Naive thymus-derived CD8-positive, alpha-beta T cell (primary cell): ENCODE results near the gene LEFTY2. TPM values are rescaled to one million over a fixed set of nuclear protein-coding genes. Genes with fewer than 3 reads are reported as not detected.
"Not testable (repeated sequence)": the region's sequence is repeated elsewhere in the genome, so short reads cannot be mapped to it uniquely, and the experiment has no call there.

ENCODE experiments used
- ATAC-seq, 2 donors: fragments of 150-1000 bp; cut with Tn5 transposase in 1 of 2; sonication (Bioruptor Pico), chemical (Tn5 transposase) in 1 of 2; 1 replicate in 1 of 2; 2 replicates in 1 of 2; pipeline ENCODE4 v1.10.0; 2021; ENCODE audit warnings: mild to moderate bottlenecking in 2 of 2, moderate library complexity in 2 of 2
- POLR2A ChIA-PET: fragments of 350-600 bp; sonication (Branson Sonifier 250); formaldehyde crosslinking; loops from one replicate; lab custom pipeline; 2021; ENCODE audit warnings: antibody characterized with exemption; lab: Charles Lee
- DNase-seq, 10 donors: peaks; one replicate each; pipeline versions ENCODE4 v3.0.0 to v3.0.0-alpha.2; 2020 to 2022
- H3K27ac Mint-ChIP-seq, 10 donors: one replicate each; pipeline ENCODE4 v1.8.0; 2020 to 2022; ENCODE audit warnings: mild to moderate bottlenecking in 10 of 10, mixed read lengths in 10 of 10, moderate library complexity in 4 of 10, inconsistent platforms in 1 of 10
- H3K27me3 Mint-ChIP-seq, 5 donors: one replicate each; pipeline ENCODE4 v1.8.0; 2021 to 2022; ENCODE audit warnings: mixed read lengths in 5 of 5
- H3K36me3 Mint-ChIP-seq, 3 donors: one replicate each; pipeline ENCODE4 v1.8.0; 2020 to 2022; ENCODE audit warnings: mixed read lengths in 3 of 3, mild to moderate bottlenecking in 2 of 3, inconsistent platforms in 1 of 3
- H3K4me1 Mint-ChIP-seq, 4 donors: one replicate each; pipeline ENCODE4 v1.8.0; 2021 to 2022; ENCODE audit warnings: mixed read lengths in 4 of 4
- H3K4me3 Mint-ChIP-seq, 10 donors: one replicate each; pipeline ENCODE4 v1.8.0; 2020 to 2022; ENCODE audit warnings: mild to moderate bottlenecking in 10 of 10, mixed read lengths in 10 of 10, moderate library complexity in 6 of 10, inconsistent platforms in 1 of 10
- H3K9me3 Mint-ChIP-seq, 9 donors: one replicate each; pipeline ENCODE4 v1.8.0; 2020 to 2022; ENCODE audit warnings: mixed read lengths in 9 of 9, mild to moderate bottlenecking in 3 of 9, inconsistent platforms in 1 of 9, moderate library complexity in 1 of 9
- polyA plus RNA-seq, 3 donors: library from polyadenylated mRNA; unstranded; fragments of 300-500 nt; fragmentation: Illumina TruSeq; gene quantifications; one replicate each; pipeline ENCODE4 v1.2.3, GENCODE V29; 2021
- total RNA-seq, 8 experiments: library from RNA in 2 of 8; stranded (reverse) in 2 of 8; gene quantifications; one replicate each; pipeline ENCODE4 v1.2.3 and lab custom pipeline; 2021 to 2026

LEFTY2 gene
- total and polyA plus RNA-seq, 5 experiments from 2014 or later = 0.19 to 0.75 (median 0.64) TPM; not detected in 2

DNA sequence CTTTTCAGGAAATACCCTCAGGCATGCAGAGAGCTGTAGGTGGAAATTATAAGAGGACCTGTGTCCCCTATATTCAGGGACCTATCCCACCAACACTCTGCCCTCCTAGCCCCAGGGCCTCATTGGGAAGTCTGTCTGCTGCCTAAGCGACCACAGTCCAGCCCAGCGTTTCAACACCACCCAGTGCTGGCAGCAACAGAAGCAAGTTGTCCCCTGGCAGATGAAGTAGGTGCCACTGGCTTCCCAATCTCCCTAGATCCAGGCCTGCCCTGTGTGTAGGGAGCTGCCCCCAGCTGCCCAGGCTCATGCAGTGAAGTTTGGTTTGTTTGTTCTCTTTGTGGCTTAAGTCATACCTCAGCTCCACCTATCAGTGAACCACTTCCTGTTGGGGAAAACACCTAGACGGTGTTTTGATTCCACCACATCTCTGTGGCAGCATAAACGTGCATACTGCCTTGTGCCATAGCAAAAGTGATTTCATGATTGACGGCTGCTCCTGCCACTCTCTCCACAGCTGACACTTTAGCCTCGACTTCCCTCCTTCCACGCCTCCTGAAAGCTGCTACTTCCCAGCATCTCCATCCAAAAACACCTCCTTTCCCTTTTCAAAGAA, 44.0 kb downstream of the LEFTY2 start:
- no peaks in the 10 kb centered on the region for H3K27me3 Mint-ChIP-seq
- ATAC-seq = peak; percentile 88 to 92
- peak; percentile 21 to 92 (median 80) for DNase-seq
- peaks cover 27 to 64% (median 60%) of the 10 kb centered on the region in 4 donors for H3K4me1 Mint-ChIP-seq
- POLR2A ChIA-PET = interaction anchor here (0.7 to 15.1 kb wide), 19 partner anchors 8 to 470 kb away, joined by 3 to 526 read pairs (median 11); partner anchors contain the start of genes H3-3A, LEFTY1, LEFTY2 and PYCR2
- H3K36me3 Mint-ChIP-seq = no peaks in the 10 kb centered on the region
- H3K4me3 Mint-ChIP-seq = peak overlapping the region; percentile 59 to 89 (median 82)
- no peaks in the 10 kb centered on the region for H3K9me3 Mint-ChIP-seq
- H3K27ac Mint-ChIP-seq = peak overlapping the region; percentile 94 to 100 (median 97)

DNA sequence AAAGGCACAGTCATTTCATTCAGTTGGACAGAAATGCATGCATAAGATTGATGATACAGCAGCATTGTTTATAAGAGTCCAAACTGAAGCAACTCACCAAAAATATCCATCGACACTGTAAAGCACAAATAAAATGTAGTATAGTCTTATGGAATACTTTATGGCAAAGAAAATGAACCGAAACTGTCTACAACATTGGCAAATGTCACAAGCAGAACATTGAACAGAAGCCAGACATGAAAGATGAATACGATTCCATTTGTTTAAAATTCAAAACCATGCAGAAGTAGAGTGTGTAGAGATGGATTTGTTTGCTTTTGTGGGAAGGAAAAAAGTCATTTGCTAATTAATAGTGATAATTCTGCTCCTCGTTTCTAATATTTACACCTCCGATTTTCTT, 44.5 kb downstream of the LEFTY2 start:
- peak overlapping the region; percentile 59 to 89 (median 82) for H3K4me3 Mint-ChIP-seq
- H3K27me3 Mint-ChIP-seq = no peaks in the 10 kb centered on the region
- H3K4me1 Mint-ChIP-seq = peaks cover 28 to 65% (median 61%) of the 10 kb centered on the region in 4 donors
- no peaks in the 10 kb centered on the region for H3K36me3 Mint-ChIP-seq
- ATAC-seq (no peak), DNase-seq (peak in 1 of 10 donors; percentile 24)
- H3K27ac Mint-ChIP-seq = peak overlapping the region; percentile 94 to 100 (median 97)
- POLR2A ChIA-PET = interaction anchor here (1.3 to 15.1 kb wide), 17 partner anchors 7 to 470 kb away, joined by 3 to 526 read pairs (median 14); partner anchors contain the start of genes H3-3A, LEFTY1, PYCR2 and SDE2
- H3K9me3 Mint-ChIP-seq = no peaks in the 10 kb centered on the region

DNA sequence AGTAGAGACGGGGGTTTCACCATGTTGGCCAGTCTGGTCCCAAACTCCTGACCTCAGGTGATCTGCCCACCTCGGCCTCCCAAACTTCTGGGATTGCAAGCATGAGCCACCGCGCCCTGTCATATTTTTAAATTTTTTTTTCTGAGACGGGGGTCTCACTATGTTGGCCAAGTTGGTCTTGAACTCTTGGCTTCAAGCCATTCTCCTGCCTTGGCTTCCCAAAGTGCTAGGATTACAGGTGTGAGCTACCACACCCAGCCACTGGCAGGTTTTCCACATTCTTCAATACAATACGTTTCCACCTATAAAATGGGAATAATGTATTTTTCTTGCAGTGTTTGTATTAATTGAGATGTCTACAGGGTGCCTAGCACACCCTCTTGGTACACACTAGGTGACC, 48.7 kb downstream of the LEFTY2 start:
- Mint-ChIP-seq H3K36me3 (no peaks in the 10 kb centered on the region), H3K27ac (no peak overlapping the region), H3K27me3 (no peaks in the 10 kb centered on the region), H3K4me1 (peaks cover 11 to 55% (median 39%) of the 10 kb centered on the region in 4 donors), H3K4me3 (no peak overlapping the region), H3K9me3 (no peaks in the 10 kb centered on the region)
- DNase-seq = no peak
- no peak for ATAC-seq
- POLR2A ChIA-PET = interaction anchor here (1.3 to 15.1 kb wide), 2 partner anchors 14 to 32 kb away, joined by 3 to 526 read pairs; partner anchors contain the start of genes PYCR2 and TMEM63A

DNA sequence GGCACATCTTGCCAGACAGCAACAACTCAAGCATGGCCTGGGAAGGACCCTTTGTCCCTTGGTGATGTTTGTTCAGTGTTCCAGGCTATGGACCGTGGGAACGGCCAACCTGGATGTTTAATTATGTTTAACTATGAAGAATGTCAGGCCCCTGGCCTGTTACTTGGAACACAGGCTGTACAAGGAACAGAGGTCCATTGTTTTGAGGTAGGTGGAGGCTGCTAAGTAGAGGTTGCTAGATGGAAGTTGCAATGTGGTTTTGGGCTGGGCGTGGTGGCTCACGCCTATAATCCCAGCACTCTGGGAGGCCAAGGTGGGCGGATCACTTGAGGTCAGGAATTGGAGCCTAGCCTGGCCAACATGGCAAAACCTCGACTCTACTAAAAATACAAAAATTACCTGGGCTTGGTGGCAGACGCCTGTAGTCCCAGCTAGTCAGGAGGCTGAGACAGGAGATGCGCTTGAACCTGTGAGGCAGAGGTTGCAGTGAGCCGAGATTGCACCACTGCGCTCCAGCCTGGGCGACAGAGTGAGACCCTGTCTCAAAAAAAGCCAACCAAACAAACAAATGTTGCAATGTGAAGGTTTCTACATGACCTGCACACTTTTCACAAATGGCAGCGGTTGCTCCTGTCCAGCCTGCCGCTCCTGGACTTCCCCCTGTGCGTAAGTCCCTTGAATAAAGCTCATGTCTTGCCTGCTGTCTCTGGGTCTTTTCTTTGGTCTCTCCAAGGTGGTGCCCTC, 49.6 kb downstream of the LEFTY2 start:
- Mint-ChIP-seq H3K27ac (peak overlapping the region in 4 of 10 donors; percentile 19 to 59 (median 23)), H3K36me3 (no peaks in the 10 kb centered on the region), H3K27me3 (no peaks in the 10 kb centered on the region), H3K9me3 (no peaks in the 10 kb centered on the region), H3K4me1 (peaks cover 5 to 52% (median 30%) of the 10 kb centered on the region in 4 donors), H3K4me3 (peak overlapping the region in 1 of 10 donors; percentile 19)
- ATAC-seq (no peak), DNase-seq (no peak)
- POLR2A ChIA-PET = interaction anchor here (0.6 to 15.1 kb wide), 4 partner anchors 13 to 284 kb away, joined by 3 to 526 read pairs (median 4); partner anchors contain the start of genes PYCR2 and TMEM63A

DNA sequence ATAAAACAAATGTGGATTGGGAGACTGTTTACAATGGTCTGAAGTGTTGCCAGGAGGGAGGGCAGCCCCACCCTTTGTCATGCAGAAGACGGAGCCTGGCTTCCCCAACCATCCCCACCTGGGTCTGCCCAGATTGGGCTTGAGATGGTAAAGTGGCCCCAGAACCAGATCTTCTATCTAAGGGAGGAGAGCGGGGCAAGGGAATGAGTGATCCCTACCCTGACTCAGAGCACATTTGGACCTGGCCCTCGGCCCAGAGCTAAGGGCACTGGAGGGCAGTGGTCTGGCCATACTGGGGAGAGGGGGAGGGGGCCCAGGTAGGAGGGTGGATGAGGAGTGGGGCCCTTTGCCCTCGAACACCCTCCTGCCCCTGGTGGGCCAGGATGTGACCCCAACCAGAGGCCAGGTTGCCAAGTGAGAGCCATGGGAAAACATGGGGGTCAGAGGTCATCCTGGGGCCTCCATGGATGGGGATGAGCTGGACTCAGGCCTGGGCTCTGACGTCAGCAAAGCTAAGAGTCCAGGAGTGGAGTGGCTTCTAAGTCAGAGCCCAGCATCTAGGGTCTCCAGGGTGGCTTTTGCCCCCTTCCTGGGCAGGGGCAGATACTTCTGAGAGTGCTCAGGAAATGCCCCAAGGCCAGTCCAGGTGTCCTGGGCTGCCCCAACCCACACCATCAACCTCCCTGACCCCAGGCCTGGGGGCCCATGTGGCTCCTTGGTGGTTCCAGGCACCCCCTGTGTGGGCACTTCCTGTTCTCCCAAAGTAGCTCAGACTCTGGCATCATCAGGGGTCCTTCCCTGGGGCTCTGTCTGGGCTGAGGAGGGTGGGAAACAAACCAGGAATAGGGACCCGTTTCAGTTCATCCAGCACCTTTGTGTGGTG, 50.4 kb downstream of the LEFTY2 start:
- Mint-ChIP-seq H3K9me3 (no peaks in the 10 kb centered on the region), H3K4me3 (no peak overlapping the region), H3K27me3 (no peaks in the 10 kb centered on the region), H3K36me3 (no peaks in the 10 kb centered on the region), H3K27ac (peak overlapping the region in 6 of 10 donors; percentile 24 to 83 (median 58)), H3K4me1 (peaks cover 5 to 45% (median 24%) of the 10 kb centered on the region in 4 donors)
- DNase-seq (no peak), ATAC-seq (no peak)
- POLR2A ChIA-PET = interaction anchor here (0.6 to 15.1 kb wide), 8 partner anchors 8 to 283 kb away, joined by 3 to 526 read pairs (median 4); partner anchors contain the start of genes H3-3A, PYCR2 and TMEM63A

DNA sequence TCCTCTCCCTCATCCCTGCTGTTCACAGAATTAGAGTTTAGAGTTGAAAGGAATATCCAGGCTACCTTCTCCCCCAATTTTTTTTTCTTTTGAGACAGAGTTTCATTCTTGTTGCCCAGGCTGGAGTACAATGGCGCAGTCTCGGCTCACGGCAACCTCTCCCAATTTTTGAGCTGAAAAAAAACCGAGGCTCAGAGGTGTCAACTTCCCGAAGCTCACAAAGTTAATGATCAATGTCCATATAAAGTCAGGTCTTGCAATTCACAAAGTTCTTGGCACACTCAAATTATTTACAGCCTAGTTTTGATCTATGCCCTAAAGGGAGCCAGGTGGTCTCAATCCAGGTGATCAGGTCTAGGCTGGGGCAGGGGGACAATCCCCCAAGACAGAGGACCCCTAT, 51.3 kb downstream of the LEFTY2 start:
- ATAC-seq (no peak), DNase-seq (no peak)
- Mint-ChIP-seq H3K4me1 (peaks cover 5 to 43% (median 22%) of the 10 kb centered on the region in 4 donors), H3K27ac (peak overlapping the region in 7 of 10 donors; percentile 1 to 75 (median 36)), H3K4me3 (no peak overlapping the region), H3K27me3 (no peaks in the 10 kb centered on the region), H3K9me3 (no peaks in the 10 kb centered on the region), H3K36me3 (no peaks in the 10 kb centered on the region)
- POLR2A ChIA-PET = interaction anchor here (0.9 to 15.1 kb wide), 6 partner anchors 9 to 172 kb away, joined by 3 to 526 read pairs (median 5); partner anchors contain the start of genes H3-3A, SRP9 and TMEM63A

DNA sequence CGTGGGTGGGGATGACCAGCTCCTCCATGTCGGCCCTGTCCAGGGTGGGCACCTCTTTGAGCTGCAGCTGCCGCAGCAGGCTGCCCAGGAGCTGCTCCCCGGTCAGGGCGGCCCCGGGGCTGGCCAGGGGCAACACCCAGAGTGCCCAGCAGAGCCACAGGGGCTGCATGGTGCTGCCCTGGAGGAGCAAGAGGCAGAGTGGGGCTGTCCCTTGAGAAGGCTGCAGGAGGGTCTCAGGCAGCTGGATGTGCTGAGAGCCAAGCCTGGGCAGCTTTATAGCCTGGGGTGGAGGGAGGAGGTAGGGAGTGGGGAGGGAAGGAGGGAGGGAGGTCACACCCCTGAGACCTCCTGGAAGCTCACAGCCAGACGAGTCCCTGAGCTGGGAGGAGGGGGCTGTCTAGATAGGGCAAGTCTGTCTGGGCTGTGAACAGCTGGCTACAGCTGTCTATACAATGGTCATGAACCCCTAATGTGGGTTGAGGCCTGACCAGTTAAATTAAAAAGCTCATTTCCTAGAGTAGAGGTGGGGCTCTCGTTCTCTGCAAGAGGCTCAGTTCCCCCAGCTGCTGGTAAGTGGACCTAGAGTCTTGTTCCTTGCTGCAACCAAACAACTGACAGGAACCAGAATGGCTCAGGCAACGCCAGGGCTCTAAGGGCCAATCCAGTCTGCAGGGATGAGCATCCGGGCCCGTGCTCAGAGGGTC, 52.0 kb downstream of the LEFTY2 start, which contains the start of gene LEFTY1:
LEFTY1 (minus strand) TSS at position 249 of the 704 bp plus-strand sequence; CDS start at position 169, 80 bp downstream.
- Mint-ChIP-seq H3K36me3 (no peaks in the 10 kb centered on the region), H3K4me3 (peak within 1 kb of the TSS in 1 of 10 donors; percentile 3), H3K4me1 (peaks cover 5 to 38% (median 17%) of the 10 kb centered on the region in 4 donors), H3K27me3 (no peaks in the 10 kb centered on the region), H3K9me3 (no peaks in the 10 kb centered on the region), H3K27ac (peak within 1 kb of the TSS in 8 of 10 donors; percentile 1 to 75 (median 38))
- POLR2A ChIA-PET = interaction anchor here (0.6 to 15.1 kb wide), 9 partner anchors 9 to 460 kb away, joined by 3 to 526 read pairs (median 4); partner anchors contain the start of genes H3-3A, SRP9 and TMEM63A
- no peak for ATAC-seq
- no peak for DNase-seq

DNA sequence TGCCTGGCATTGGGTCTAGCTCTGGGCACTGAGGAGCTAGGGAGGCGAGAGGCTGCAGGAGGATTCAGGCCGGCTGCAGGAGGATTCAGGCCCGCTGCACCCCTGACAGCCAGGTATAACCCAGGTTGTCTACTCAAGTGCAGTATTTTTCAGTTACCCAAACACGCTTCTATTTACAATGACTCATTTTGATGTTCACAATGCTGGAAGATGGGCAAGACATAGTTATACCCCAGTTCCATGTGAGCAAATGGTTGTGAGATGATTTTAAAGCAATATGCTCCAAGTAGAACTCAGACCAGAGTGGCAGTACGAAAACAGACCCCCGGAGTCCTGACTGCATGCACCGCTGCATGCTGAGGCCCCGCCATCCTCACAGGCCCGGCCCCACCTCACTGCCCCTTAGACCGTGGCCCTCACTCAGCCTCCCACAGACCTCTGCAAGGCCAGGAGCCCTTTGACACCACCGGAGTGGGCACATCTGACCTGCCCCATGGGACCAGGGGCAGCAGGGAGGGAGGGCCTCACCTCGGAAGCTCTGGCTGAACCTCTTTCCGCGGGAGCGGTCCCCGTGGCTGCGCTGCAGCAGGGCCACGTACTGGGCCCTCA, 52.6 kb downstream of the LEFTY2 start:
- POLR2A ChIA-PET = interaction anchor here (0.6 to 15.1 kb wide), 6 partner anchors 10 to 460 kb away, joined by 3 to 526 read pairs (median 5); partner anchors contain the start of genes H3-3A and TMEM63A
- Mint-ChIP-seq H3K9me3 (no peaks in the 10 kb centered on the region), H3K27ac (peak overlapping the region in 3 of 10 donors; percentile 5 to 68 (median 29)), H3K4me1 (peaks cover 10 to 38% (median 18%) of the 10 kb centered on the region in 4 donors), H3K27me3 (no peaks in the 10 kb centered on the region), H3K4me3 (peak overlapping the region in 1 of 10 donors; percentile 3), H3K36me3 (no peaks in the 10 kb centered on the region)
- DNase-seq = no peak
- no peak for ATAC-seq

DNA sequence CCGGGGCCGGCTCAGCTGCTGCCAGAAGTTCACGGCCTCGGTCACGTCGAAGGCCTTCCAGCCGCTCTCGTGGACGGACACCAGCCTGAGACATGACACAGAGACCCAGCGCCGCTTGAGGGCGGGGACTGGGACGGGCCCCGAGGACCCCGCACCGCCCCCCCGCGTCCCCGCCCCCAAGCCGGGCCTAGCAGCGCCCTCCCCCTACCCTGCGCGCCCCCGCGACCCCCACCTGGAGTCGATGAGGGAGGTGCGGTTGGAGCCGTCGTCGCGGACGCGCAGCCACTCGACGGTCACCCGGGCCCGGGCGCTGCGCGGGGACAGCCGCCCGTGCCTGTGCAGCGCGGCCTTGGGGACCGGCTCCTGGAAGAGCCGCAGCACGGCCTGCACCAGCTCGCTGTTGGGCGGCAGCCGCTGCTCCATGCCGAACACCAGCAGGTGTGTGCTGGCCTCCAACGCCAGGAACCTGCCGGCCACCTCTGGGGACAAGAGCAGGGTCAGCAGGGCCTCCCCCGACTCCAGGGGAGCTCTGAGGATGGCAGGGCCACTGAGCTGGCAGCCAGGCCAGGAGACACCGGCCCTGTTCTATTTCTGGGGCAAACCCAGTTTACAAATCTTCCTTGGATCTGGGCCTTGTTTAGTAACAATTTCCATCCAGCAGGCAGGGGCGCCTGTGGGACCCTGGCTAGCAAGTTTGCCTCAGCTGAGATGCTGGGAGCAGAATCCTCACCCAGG, 53.3 kb downstream of the LEFTY2 start:
- not testable (repeated sequence) for H3K36me3 Mint-ChIP-seq, DNase-seq, H3K9me3 Mint-ChIP-seq, H3K27me3 Mint-ChIP-seq, ATAC-seq
- Mint-ChIP-seq H3K4me3 (peak overlapping the region in 1 of 10 donors; percentile 3), H3K27ac (peak overlapping the region in 3 of 10 donors; percentile 5 to 68 (median 29)), H3K4me1 (peaks cover 10 to 42% (median 21%) of the 10 kb centered on the region in 4 donors)
- POLR2A ChIA-PET = interaction anchor here (2.4 to 19.1 kb wide), 3 partner anchors 8 to 11 kb away, joined by 26 to 526 read pairs (median 526); partner anchors contain the start of genes LEFTY1 and TMEM63A

DNA sequence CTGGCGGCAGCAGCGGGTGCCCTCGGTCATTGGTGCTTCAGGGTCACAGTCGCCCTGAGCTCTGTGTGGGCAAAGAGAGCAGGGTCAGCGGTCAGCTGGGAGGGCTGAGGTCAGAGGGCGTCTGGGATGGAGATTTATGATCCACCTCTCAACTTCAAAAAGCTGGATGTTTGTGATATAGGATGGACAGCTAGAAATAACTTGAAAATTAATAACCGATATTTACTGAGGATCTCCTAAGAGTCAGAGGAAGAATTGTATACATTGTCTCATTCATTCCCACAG, 54.0 kb downstream of the LEFTY2 start:
- no peak overlapping the region for H3K4me3 Mint-ChIP-seq
- H3K27me3 Mint-ChIP-seq = no peaks in the 10 kb centered on the region
- H3K9me3 Mint-ChIP-seq = no peaks in the 10 kb centered on the region
- DNase-seq (no peak), ATAC-seq (no peak)
- POLR2A ChIA-PET = interaction anchor here (19.1 kb wide), 1 partner anchor 9 kb away, joined by 526 read pairs; the partner anchor contains the start of gene LEFTY1
- peaks cover 10 to 42% (median 21%) of the 10 kb centered on the region in 4 donors for H3K4me1 Mint-ChIP-seq
- peak overlapping the region in 1 of 10 donors; percentile 34 for H3K27ac Mint-ChIP-seq
- H3K36me3 Mint-ChIP-seq = no peaks in the 10 kb centered on the region
